ENCODE measurements around the gene MCM5. TPM values are rescaled to one million over a fixed set of nuclear protein-coding genes. Genes with fewer than 3 reads are reported as not detected.

MCM5 gene
- total and polyA plus RNA-seq, 4 donors, result 6.7 to 104 (median 8.8) TPM

GRCh38 chr22:35426801-35427140 is 26.8 kb downstream of the MCM5 start:
- no peak for TF ChIP-seq ATF3 (IDR thresholded peaks at IDR 0.05)
- no peak for TF ChIP-seq HNF4A (conservative IDR thresholded peaks at IDR 0.05)
- TF ChIP-seq MAX (IDR thresholded peaks at IDR 0.05), result no peak
- no peak for TF ChIP-seq FOXA2 (IDR thresholded peaks at IDR 0.05)
- no peak for TF ChIP-seq CTCF (IDR thresholded peaks at IDR 0.05; ENCODE audit: low read depth, low read length, missing input control)
- no peak for TF ChIP-seq YY1 (IDR thresholded peaks at IDR 0.05)
- no peak for TF ChIP-seq FOXA1 (IDR thresholded peaks at IDR 0.05)
- no peak for TF ChIP-seq SP1 (IDR thresholded peaks at IDR 0.05)
- TF ChIP-seq REST (IDR thresholded peaks at IDR 0.05), result no peak
- no peak for TF ChIP-seq ZBTB33 (IDR thresholded peaks at IDR 0.05)
- no peak for TF ChIP-seq TAF1 (conservative IDR thresholded peaks at IDR 0.05)
- H3K4me1 ChIP-seq (ENCODE audit: control insufficient read depth in 4 of 4, insufficient read depth in 4 of 4, low read length in 3 of 4), result peaks cover 0 to 13% (median under 1%) of the 10 kb centered on the region in 4 donors
- H3K27me3 ChIP-seq (ENCODE audit: control insufficient read depth in 4 of 4, insufficient read depth in 4 of 4, low read length in 3 of 4), result no peaks in the 10 kb centered on the region
- peaks cover 4 to 19% (median 7%) of the 10 kb centered on the region in 4 donors for H3K36me3 ChIP-seq (ENCODE audit: control insufficient read depth in 4 of 4, insufficient read depth in 3 of 4, low read depth in 1 of 4, low read length in 3 of 4)
- H3K4me3 ChIP-seq (ENCODE audit: low read depth in 1 of 3, low read length in 3 of 3), result no peak overlapping the region
- 92% methylated on average over 5 of the region's 5 CpGs for WGBS
- H3K9me3 ChIP-seq (ENCODE audit: control insufficient read depth in 4 of 4, low read length in 3 of 4), result no peaks in the 10 kb centered on the region
- H3K27ac ChIP-seq (ENCODE audit: low read depth in 1 of 2, low read length in 2 of 2), result no peak overlapping the region
- DNase-seq (ENCODE audit: low spot score), result no peak
- H3K9ac ChIP-seq (ENCODE audit: low read depth in 1 of 2, low read length in 2 of 2), result no peak overlapping the region

- peak; percentile 81 for DNase-seq (ENCODE audit: low spot score)
- Histone ChIP-seq H3K27me3 (ENCODE audit: control insufficient read depth in 4 of 4, insufficient read depth in 4 of 4, low read length in 3 of 4) (no peaks in the 10 kb centered on the region), H3K4me3 (ENCODE audit: low read depth in 1 of 3, low read length in 3 of 3) (no peak overlapping the region), H3K9ac (ENCODE audit: low read depth in 1 of 2, low read length in 2 of 2) (no peak overlapping the region), H3K36me3 (ENCODE audit: control insufficient read depth in 4 of 4, insufficient read depth in 3 of 4, low read depth in 1 of 4, low read length in 3 of 4) (peaks cover 0 to 1% (median 0%) of the 10 kb centered on the region in 4 donors), H3K27ac (ENCODE audit: low read depth in 1 of 2, low read length in 2 of 2) (no peak overlapping the region), H3K9me3 (ENCODE audit: control insufficient read depth in 4 of 4, low read length in 3 of 4) (peaks cover 0 to 7% (median 2%) of the 10 kb centered on the region in 4 donors), H3K4me1 (ENCODE audit: control insufficient read depth in 4 of 4, insufficient read depth in 4 of 4, low read length in 3 of 4) (peaks cover 0 to 13% (median under 1%) of the 10 kb centered on the region in 4 donors)
- 18% methylated on average over 14 of the region's 14 CpGs for WGBS
- TF ChIP-seq RAD21 (IDR thresholded peaks at IDR 0.05) (peak; percentile 96 to 97), RXRA (IDR thresholded peaks at IDR 0.05) (peak in 1 of 2 donors; percentile 16), CTCF (IDR thresholded peaks at IDR 0.05; ENCODE audit: low read depth, low read length, missing input control) (peak; percentile 99), EGR1 (IDR thresholded peaks at IDR 0.05; ENCODE audit: low read depth in 2 of 2) (no peak), SP1 (IDR thresholded peaks at IDR 0.05) (peak; percentile 24), GABPA (IDR thresholded peaks at IDR 0.05 in 1 of 2, conservative IDR thresholded peaks at IDR 0.05 in 1 of 2) (no peak), REST (IDR thresholded peaks at IDR 0.05) (peak; percentile 21)
These were observed 31.0 kb downstream of the MCM5 start for GRCh38 chr22:35430897-35431322.

All from liver (tissue), 9 donors.